ENCODE data around the gene MAPRE3. TPM values are rescaled to one million over a fixed set of nuclear protein-coding genes. Genes with fewer than 3 reads are reported as not detected.

MAPRE3 gene
- total and polyA plus RNA-seq, 9 of the 15 experiments (the other 6 are each of a cell fraction or from before 2014, with no cell fraction given) = 0.70 to 43.2 (median 12.6) TPM

DNA sequence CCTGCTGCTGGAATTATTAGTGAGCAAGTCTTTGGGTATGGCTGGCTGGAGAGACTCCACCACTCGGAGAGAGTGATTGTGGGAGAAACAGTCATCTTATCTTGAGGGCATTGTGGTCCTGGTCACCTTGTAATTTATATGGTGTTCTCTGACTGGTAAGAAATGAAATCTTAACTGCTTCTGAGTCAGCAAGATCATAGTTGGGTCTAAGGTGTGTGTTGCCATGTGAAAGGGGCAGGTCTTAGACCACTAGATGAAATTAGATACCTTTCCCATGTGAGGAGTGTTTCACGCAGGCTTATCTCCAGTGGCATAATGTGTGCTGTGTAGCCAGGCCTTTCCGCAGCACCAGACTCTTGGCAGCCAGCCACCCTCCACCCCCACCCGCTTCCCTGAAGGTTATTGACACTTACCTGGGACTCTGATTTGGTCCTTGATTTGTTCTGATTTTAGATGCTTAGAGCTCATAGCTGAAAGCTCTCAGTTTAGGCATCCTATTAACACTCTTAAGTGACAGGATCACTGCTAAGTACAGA lies 7.7 kb downstream of the MAPRE3 start (continued):
- no peak for TF ChIP-seq SMARCB1 (IDR thresholded peaks at IDR 0.05; ENCODE audit: insufficient read length, low read depth)
- TF ChIP-seq PHB (CRISPR knock-in tag; IDR thresholded peaks at IDR 0.05) = no peak
- TF ChIP-seq, protein P1, sequence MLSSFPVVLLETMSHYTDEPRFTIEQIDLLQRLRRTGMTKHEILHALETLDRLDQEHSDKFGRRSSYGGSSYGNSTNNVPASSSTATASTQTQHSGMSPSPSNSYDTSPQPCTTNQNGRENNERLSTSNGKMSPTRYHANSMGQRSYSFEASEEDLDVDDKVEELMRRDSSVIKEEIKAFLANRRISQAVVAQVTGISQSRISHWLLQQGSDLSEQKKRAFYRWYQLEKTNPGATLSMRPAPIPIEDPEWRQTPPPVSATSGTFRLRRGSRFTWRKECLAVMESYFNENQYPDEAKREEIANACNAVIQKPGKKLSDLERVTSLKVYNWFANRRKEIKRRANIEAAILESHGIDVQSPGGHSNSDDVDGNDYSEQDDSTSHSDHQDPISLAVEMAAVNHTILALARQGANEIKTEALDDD (IDR thresholded peaks at IDR 0.05) = 0 out of 2 replicates have a peak, but pooled peaks have one; percentile 24
- 0 out of 2 replicates have a peak, but pooled peaks have one; percentile 28 for TF ChIP-seq SMARCA4 (IDR thresholded peaks at IDR 0.05)
- TF ChIP-seq ZNF408 (CRISPR knock-in tag; IDR thresholded peaks at IDR 0.05; ENCODE audit: low read depth) = no peak
- no peak for TF ChIP-seq SUPT5H (IDR thresholded peaks at IDR 0.05)
- peak; percentile 79; the same call in 1 of the 2 replicates for TF ChIP-seq ZEB2 (IDR thresholded peaks at IDR 0.05)
- TF ChIP-seq KHSRP (IDR thresholded peaks at IDR 0.05) = no peak
- TF ChIP-seq BACH1 (tag; IDR thresholded peaks at IDR 0.05) = peak; percentile 31; the same call in 1 of the 2 replicates
- peak; percentile 95 to 99 for TF ChIP-seq RCOR1 (IDR thresholded peaks at IDR 0.05; ENCODE audit: borderline replicate concordance in 1 of 2, low read depth in 2 of 2, low read length in 2 of 2)
- 0 out of 2 replicates have a peak, but pooled peaks have one; percentile 25 for TF ChIP-seq ZKSCAN8 (CRISPR knock-in tag; IDR thresholded peaks at IDR 0.05)
- 0 out of 4 replicates have a peak, but pooled peaks of 1 of the 2 experiments have one; percentile 29 for TF ChIP-seq FOXA3 (CRISPR knock-in tag; conservative IDR thresholded peaks at IDR 0.05 in 1 of 2, IDR thresholded peaks at IDR 0.05 in 1 of 2)
- peak; percentile 55 for TF ChIP-seq TAL1 (IDR thresholded peaks at IDR 0.05)
- TF ChIP-seq CCNT2 (IDR thresholded peaks at IDR 0.05; ENCODE audit: borderline replicate concordance, extremely low read depth, insufficient read length, low read depth, low read length) = peak; percentile 39
- peak; percentile 22; the same call in 1 of the 2 replicates for TF ChIP-seq RFX1 (IDR thresholded peaks at IDR 0.05)
- peak; percentile 80 for TF ChIP-seq TCF3 (CRISPR knock-in tag; IDR thresholded peaks at IDR 0.05)
- TF ChIP-seq ZFPM2 (CRISPR knock-in tag; IDR thresholded peaks at IDR 0.05) = no peak
- TF ChIP-seq TBL1XR1 (IDR thresholded peaks at IDR 0.05; ENCODE audit: low read length in 2 of 2) = peak; percentile 50 to 55; a peak in 2 of 4 replicates
- TF ChIP-seq ZFP1 (CRISPR knock-in tag; IDR thresholded peaks at IDR 0.05) = no peak
- TF ChIP-seq C11orf30 (IDR thresholded peaks at IDR 0.05; ENCODE audit: low read depth) = peak; percentile 83
- TF ChIP-seq EGR1 (conservative IDR thresholded peaks at IDR 0.05) = peak; percentile 56; the same call in 1 of the 2 replicates
- TF ChIP-seq JUND (IDR thresholded peaks at IDR 0.05; ENCODE audit: borderline replicate concordance, low read depth, low read length) = peak; percentile 62; the same call in 1 of the 2 replicates
- TF ChIP-seq JUND (tag; IDR thresholded peaks at IDR 0.05; ENCODE audit: borderline replicate concordance, low read depth, low read length) = peak; percentile 35; the same call in 1 of the 3 replicates
- TF ChIP-seq MTA2 (IDR thresholded peaks at IDR 0.05; ENCODE audit: low read depth) = 0 out of 2 replicates have a peak, but pooled peaks have one; percentile 22
- TF ChIP-seq FOSL1 (tag; conservative IDR thresholded peaks at IDR 0.05) = peak; percentile 61; the same call in 1 of the 2 replicates
- peak; percentile 31; the same call in 1 of the 2 replicates for TF ChIP-seq ZFX (CRISPR knock-in tag; IDR thresholded peaks at IDR 0.05)
- TF ChIP-seq CBFA2T2 (conservative IDR thresholded peaks at IDR 0.05) = peak; percentile 75
- TF ChIP-seq, protein P2, sequence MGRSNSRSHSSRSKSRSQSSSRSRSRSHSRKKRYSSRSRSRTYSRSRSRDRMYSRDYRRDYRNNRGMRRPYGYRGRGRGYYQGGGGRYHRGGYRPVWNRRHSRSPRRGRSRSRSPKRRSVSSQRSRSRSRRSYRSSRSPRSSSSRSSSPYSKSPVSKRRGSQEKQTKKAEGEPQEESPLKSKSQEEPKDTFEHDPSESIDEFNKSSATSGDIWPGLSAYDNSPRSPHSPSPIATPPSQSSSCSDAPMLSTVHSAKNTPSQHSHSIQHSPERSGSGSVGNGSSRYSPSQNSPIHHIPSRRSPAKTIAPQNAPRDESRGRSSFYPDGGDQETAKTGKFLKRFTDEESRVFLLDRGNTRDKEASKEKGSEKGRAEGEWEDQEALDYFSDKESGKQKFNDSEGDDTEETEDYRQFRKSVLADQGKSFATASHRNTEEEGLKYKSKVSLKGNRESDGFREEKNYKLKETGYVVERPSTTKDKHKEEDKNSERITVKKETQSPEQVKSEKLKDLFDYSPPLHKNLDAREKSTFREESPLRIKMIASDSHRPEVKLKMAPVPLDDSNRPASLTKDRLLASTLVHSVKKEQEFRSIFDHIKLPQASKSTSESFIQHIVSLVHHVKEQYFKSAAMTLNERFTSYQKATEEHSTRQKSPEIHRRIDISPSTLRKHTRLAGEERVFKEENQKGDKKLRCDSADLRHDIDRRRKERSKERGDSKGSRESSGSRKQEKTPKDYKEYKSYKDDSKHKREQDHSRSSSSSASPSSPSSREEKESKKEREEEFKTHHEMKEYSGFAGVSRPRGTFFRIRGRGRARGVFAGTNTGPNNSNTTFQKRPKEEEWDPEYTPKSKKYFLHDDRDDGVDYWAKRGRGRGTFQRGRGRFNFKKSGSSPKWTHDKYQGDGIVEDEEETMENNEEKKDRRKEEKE (IDR thresholded peaks at IDR 0.05; ENCODE audit: borderline replicate concordance in 1 of 2, control insufficient read depth in 1 of 2, low read depth in 2 of 2, low read length in 1 of 2) = no peak

Measured in K562 (cell line).